Loucy (cell line): ENCODE results near the gene RGS9.

Experiments used
- CTCF ChIP-seq: fragments of 200-600 bp; sonication (generic); conservative IDR thresholded peaks from 2 replicates; pipeline ENCODE4 v1.5.1; 2014; ENCODE audit warnings: mild to moderate bottlenecking, antibody characterized with exemption, low read length
- EZH2phosphoT487 ChIP-seq: fragments of 200-600 bp; IDR thresholded peaks from 2 replicates; pipeline ENCODE4 v1.6.1; 2018; ENCODE audit warnings: antibody characterized with exemption, mild to moderate bottlenecking, moderate library complexity, borderline replicate concordance

GRCh38 chr17:65176646-65177409, 39.7 kb downstream of the RGS9 start:
- TF ChIP-seq CTCF (no peak), EZH2phosphoT487 (no peak)
